ENCODE results near the gene VCL.
"Not testable (repeated sequence)": the region's sequence is repeated elsewhere in the genome, so short reads cannot be mapped to it uniquely, and the experiment has no call there.

The VCL gene

GRCh38 chr10:73973427-73973826, 24.5 kb upstream of the VCL start:
- no peak for DNase-seq

DNA sequence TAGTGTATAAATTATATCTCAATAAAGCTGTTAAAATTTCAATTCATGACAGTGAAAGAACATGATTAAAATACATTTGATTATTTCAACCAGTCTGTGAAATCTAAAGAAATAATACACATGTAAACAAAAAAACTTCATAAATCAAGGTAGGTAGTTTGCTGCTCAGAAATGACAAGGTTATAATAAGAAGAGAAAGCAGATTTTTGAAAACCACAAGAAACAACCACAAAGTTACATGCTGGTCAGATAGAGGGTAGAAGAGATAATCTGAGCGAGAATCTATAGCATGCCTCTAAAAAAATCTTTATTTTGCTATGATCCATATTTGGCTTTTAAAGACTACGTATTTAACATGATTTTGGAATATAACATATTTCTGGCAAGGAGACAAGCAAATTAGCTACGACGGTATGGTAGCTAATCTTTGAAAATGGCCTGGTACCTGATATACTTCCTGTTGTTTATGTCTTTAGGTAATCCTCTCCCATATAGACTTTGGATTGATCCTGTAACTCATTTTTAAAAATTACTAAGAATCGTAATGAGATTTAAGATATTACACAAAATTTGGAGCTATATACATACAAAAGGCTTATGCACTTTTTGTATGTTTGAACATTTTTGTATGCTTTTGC, 23.5 kb upstream of the VCL start:
- DNase-seq: no peak

DNA sequence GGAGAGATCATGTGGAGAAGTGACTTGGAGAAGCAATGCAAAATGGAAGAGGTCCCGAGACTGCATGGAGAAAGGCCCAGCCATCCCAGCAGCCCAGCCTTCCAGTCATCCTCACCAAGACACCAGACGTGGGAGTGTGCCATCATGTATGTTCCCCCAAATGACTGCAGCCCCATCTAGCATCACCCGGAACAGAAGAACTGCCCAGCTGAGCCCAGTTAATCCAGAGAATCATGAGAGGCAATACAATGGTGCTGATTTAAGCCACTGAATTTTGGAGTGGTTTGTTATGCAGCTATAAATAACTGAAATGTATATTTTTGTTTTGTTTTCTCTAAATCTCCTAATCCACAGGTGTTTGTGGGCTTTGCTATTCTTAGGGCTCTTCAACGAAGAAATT, 22.5 kb upstream of the VCL start:
- no peak for DNase-seq

GRCh38 chr10:73979141-73979808, 18.6 kb upstream of the VCL start:
- no peak for DNase-seq

DNA sequence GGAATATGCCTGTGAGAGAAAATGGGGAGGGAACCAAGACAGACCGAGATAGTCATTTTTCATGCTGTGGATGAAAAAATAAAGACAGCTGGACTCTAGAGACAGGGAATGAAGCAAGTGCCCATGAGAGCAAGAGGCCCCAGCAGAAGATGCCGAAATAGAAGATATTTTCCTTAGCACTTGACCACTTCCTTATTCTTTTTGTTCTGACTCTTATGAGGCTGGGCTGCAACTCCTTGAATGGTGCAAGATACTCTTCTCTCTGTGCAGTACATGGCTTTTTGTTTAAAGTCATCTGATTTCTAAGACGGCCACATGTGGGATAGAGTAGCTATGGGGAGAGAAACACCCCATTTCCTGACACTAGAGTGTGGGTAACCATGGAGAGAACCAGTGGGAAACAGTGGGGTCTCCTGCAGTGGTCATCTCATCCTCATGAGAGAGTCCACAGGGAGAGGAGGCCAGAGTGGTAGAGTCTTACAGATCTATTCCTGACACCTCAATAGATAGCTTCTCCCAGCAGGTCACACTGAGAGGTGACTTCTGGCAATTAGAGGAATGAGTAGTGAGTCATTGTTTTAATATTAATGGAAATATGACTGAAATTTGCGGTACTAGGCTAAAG, 18.0 kb upstream of the VCL start:
- no peak for DNase-seq

- DNase-seq: no peak
Measured at GRCh38 chr10:73981812-73982211, 16.1 kb upstream of the VCL start.

- no peak for DNase-seq
Measured at GRCh38 chr10:73983096-73984047, 14.5 kb upstream of the VCL start.

GRCh38 chr10:73989594-73990150, 8.2 kb upstream of the VCL start:
- no peak for DNase-seq

DNA sequence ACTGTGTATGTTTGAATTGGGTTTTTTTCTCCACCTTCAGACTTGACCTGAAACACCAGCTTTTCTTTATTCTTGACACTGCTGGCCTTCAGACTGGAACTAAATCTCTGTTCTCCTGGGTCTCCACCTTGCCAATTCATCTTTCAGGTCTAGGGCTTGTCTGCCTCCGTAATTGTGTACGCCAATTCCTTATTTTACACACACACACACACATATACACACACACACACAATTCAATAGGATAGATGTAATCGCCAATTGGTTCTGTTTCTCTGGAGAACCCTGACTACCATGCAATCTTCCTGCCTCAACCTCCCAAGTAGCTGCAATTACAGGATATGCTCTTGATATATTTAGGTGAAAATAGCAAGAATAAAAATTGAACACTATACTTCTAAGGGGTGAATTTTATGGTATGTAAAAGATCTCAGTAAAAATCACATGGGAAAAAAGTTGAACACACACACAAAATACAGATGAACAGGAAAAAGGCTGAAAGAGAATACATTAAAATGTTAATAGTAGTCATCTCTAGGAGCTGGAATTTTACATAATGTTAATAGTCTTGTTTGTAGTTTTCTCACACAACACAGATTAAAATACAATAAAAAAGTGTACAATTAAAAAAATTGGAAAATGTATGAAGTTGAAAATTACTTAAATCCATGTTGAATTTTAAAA, 6.6 kb upstream of the VCL start:
- DNase-seq: no peak

DNA sequence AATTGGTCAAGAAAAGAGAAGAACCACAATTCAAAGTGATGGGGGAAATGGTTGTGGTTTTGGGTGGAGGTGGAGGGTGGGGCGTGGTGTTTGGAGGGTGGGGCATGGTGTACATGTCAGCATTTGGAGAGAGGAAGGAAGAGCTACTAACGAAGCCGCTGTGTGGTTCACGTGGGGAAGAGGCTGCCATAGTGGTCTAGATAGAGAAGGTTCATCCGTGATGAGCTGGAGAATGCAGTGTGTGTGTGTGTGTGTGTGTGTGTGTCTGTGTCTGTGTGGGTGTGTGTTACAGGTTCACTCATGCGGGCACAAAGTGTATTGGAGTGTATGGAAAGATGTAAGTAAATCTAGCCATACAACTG, 6.1 kb upstream of the VCL start:
- DNase-seq: no peak

GRCh38 chr10:73992899-73993788, 4.8 kb upstream of the VCL start:
- no peak for DNase-seq

GRCh38 chr10:73995035-73995358, 2.9 kb upstream of the VCL start:
- DNase-seq: no peak

GRCh38 chr10:73997461-73997786, 492 bp upstream of the VCL start:
- DNase-seq: no peak

GRCh38 chr10:73998623-73998928, 660 bp downstream of the VCL start:
- DNase-seq: no peak

DNA sequence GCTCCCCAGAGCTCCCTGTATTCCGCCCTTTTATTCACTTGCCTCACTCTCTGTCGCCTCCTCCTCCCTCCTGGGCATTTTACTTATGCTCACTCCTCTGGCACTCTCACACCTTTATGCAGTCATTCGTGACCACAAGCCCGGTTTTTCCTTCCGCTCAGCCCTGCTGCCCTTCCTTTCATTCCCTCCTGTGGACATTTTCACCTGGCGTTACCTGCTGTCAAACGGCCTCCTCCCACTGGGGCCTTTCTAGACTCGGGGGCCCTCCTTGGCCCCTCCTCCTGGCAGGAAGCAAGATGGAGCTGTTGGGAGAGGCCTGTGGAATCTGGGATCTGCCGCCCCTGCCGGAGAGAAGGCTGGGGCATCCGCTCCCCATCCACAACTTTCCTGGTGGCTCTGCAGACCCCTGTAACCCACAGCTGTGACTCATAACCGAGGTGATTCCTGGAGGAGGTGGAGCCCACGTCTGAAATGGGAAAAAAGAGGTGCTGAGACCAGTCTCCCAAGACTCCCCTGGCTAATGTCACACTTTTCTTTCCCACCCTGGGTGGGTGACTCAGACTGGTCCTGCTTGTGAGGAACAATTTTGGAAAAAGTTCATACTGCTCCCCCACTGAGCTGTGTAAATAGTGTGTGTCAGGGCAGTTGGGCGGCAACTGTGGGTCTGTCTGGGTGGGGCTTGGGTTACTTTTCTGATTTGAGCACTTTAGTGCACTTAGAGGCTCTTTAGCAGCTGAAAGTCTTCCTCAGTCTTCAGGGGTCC, 1.2 kb downstream of the VCL start:
- no peak for DNase-seq

DNA sequence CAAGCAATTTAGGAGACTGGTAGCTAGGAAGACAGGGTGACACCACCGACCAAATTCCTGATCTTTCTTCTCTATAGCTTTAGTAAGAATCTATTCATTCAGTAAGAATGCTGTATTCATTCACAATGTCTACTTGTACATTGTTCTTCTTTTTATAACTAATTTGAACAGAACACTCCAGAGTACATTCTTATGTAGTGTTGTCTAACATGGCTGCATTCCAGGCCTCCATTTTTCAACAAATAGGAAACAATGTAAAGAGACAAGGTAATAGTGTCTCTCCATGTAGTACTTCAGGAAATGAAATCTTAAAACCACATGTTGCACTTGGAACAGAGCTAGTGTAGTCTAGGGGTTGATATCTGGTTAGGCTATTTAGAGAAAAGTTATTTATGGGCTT, 1.8 kb downstream of the VCL start:
- DNase-seq: no peak

GRCh38 chr10:74000244-74000643, 2.3 kb downstream of the VCL start:
- not testable (repeated sequence) for DNase-seq

DNA sequence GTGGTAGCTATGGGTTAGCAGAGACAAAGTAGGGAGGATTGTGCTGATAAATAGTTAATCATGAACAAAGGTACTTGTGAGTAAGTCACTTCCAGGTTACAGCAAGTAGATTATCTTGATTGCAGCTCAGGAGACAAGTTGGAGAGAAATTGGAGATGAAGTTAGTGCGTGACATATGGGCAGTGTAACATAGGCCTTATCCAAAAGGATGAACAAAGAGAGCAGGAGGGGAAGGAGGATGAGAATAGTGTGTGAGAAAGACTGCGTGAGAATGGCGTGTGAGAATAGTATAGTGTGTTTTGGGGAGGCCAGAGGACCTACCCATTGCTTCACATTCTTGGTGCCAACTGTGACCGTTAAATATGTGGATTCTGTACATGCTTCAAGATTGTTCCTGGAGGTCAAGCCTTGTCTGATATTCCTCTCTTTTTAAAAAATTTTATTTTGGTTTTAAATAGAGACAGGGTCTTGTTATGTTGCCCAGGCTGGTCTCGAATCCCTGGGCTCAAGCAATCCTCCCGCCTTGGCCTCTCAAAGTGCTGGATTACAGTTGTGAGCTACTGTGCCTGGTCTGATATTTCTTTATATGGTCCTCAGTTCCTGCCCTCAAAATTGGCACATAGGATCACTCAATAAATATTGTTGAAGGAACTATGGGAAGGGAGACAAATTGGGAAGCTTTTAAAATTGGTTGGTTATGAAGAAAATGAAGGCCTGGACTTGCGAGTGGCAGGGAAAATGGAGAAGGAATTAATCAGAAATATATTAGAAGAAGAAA, 3.2 kb downstream of the VCL start:
- no peak for DNase-seq

GRCh38 chr10:74006269-74006668, 8.4 kb downstream of the VCL start:
- DNase-seq: no peak

DNA sequence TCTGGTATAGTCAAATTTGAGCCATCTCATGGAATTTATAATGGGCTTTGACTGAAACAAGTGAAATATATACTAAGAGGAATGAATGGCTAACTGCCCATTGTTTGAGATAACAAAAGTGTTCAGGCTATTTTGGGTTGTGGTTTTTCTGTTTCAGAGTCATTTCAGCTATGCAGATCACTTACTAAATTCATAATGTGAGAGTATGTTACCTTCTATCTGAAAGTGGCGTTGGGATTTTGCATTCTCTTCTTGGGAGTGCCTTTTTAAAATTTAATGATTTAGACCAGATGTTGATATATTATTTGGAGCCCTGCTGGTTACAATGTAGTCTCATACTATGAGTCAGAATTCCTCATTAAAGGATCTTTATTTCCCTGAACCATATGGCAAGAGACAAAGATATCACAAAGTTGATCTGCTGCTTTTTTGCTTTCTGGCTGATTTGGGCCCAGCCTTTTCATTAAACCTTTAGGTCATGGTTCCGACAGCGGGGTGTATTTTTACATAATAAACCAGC, 10.4 kb downstream of the VCL start:
- DNase-seq: no peak
